ENCODE measurements around the gene APBB2.

DNA sequence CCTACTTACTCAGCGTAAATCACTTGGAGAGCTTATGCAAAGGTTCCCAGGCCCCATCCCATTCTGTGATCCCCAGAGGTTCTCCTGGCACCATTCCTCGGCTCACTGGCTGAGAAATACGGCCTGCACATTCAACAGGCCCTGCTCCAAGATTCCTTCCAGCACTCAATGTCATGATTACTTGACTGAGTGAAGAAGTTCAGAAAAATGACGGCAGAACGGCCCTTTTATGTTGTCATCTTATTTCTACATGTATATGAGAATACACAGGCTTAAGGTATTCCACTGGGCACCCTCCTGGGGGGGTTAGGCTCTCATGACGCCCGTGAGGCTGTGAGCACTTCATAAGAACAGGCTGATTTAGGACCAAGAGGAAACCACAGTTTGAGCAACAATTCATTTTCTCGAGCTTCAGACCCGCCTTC lies 274.0 kb downstream of the APBB2 start:
- TF ChIP-seq GATA2 (IDR thresholded peaks at IDR 0.05; ENCODE audit: low read depth, low read length) (no peak), GATA3 (IDR thresholded peaks at IDR 0.05; ENCODE audit: low read depth, low read length) (no peak)
